Gastroesophageal sphincter (tissue), 3 donors: ENCODE data around the gene ERC1.

Experiments used
- EP300 ChIP-seq: sonication (generic); formaldehyde crosslinking; IDR thresholded peaks from one replicate; pipeline ENCODE4 v1.6.1; 2017; ENCODE audit warnings: antibody characterized with exemption, mild to moderate bottlenecking
- POLR2A ChIP-seq, 2 donors: fragments of 450-650 bp; IDR thresholded peaks; one replicate each; pipeline ENCODE4 v1.6.1; 2017; ENCODE audit warnings: antibody characterized with exemption in 2 of 2, mild to moderate bottlenecking in 2 of 2, moderate library complexity in 1 of 2
- POLR2AphosphoS5 ChIP-seq: sonication (generic); formaldehyde crosslinking; IDR thresholded peaks from one replicate; pipeline ENCODE4 v1.6.1; 2017; ENCODE audit warnings: antibody characterized with exemption
- TF ChIP-seq, protein P1 (sequence below), 4 experiments: fragments of 200-600 bp in 2 of 4; fragments of 450-650 bp in 2 of 4; sonication (generic) in 1 of 4; IDR thresholded peaks; one replicate each; pipeline ENCODE4 v1.5.1; 2017 to 2019; ENCODE audit warnings: antibody characterized with exemption in 4 of 4, mild to moderate bottlenecking in 2 of 4, moderate library complexity in 2 of 4

GRCh38 chr12:955939-956338 lies 35.1 kb upstream of the ERC1 start:
- TF ChIP-seq, protein P1, sequence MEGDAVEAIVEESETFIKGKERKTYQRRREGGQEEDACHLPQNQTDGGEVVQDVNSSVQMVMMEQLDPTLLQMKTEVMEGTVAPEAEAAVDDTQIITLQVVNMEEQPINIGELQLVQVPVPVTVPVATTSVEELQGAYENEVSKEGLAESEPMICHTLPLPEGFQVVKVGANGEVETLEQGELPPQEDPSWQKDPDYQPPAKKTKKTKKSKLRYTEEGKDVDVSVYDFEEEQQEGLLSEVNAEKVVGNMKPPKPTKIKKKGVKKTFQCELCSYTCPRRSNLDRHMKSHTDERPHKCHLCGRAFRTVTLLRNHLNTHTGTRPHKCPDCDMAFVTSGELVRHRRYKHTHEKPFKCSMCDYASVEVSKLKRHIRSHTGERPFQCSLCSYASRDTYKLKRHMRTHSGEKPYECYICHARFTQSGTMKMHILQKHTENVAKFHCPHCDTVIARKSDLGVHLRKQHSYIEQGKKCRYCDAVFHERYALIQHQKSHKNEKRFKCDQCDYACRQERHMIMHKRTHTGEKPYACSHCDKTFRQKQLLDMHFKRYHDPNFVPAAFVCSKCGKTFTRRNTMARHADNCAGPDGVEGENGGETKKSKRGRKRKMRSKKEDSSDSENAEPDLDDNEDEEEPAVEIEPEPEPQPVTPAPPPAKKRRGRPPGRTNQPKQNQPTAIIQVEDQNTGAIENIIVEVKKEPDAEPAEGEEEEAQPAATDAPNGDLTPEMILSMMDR (IDR thresholded peaks at IDR 0.05), result no peak
- TF ChIP-seq EP300 (no peak), POLR2A (IDR thresholded peaks at IDR 0.05) (no peak), POLR2AphosphoS5 (no peak)
